CD4-positive, alpha-beta T cell treated with Interleukin-21 for 1 hour (primary cell): ENCODE data around the gene PIGX.

Experiments
- DNase-seq: peaks from one replicate; pipeline ENCODE4 v3.0.0-alpha.2; 2020

Gene PIGX

DNA sequence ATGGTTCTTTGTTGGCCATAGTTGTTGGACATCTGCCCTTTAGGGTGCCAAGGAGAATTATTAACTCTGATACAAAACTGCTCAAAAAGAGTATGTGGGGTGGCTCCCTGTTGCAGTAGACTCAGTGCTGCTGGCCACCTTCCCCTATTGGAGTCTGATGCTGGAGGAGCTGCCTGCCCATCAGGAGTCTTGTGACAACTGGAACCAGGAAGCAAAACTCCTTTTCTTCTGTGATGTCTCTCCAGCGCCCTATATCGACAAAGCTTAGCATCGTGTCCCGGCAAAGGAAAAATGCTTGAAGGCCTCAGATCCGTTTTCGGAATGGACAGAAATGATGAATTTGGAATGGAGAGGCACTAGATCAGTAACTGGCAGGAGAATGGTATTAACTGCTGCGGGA, 51.0 kb downstream of the PIGX start:
- no peak for DNase-seq

- DNase-seq = no peak
Measured at GRCh38 chr3:196765454-196765853, 53.3 kb downstream of the PIGX start.

GRCh38 chr3:196771067-196771466, 58.9 kb downstream of the PIGX start:
- DNase-seq = no peak

DNA sequence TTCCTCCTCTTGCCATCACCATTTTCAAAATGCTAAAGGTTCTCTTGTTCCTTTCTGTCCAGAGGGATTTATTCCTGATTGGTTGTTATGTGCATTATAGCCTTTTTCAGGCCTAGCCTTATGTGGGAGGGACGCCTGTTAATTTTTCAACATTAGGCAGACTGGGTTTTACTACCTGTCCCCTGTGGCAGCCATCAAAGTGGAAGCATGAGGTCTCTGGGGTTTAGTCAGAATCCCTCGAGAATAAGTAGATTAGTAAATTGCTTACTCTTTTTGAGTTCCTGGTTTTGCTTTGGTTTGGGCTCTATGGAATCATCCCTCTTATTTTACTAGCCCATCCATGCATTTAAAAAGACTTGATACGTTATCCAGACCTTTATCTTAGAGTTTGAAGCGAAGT, 59.9 kb downstream of the PIGX start:
- DNase-seq = no peak

DNA sequence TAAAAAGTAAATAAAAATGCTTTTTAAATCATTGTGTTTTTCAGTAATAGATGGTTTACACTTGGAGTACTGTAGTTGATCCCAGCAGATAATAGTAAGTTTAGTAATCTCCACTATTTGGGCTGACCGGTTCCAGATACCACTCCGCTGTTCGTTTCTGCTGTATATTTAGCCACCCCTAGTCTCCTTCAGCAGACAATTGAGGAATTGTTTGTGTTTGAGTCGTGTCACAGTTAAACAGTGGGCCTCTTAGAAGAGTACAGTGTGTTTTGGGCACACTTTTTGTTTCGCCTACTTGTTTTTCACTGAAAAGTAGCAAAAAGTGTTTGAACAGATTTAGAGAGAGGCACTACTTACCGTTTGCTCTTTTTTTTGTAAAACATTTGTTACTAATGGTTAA, 60.7 kb downstream of the PIGX start:
- DNase-seq = no peak

DNA sequence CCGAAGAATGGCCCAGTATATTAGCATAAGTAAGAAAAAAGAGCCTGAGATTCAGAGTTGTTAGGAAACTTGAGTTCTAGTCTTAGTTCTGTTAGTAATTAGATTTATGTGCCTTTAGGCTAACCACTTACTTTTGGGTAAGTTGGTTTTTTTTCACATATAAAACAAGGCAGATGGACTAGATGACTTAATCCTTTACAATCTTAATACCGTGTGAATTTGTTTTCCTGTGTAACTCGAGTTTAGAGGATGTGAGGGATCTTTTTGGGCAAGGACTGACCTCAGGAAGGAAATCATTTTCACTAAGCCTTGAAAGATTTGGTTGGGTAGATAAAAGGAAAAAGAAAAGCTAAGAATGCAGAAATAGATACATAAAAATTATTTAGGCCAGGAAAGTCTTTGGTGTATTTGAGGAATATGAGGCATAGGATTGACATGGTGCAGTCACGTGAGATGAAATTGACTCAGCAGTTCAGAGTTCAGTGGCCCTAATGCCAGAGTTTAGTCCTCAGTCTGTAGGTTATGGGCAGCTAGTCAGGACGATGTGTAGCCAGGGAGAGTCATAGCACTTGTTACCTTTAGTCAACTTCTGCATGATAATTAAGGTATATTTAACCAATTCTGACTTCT, 62.1 kb downstream of the PIGX start:
- no peak for DNase-seq

- DNase-seq = no peak
Measured at GRCh38 chr3:196774848-196775422, 62.8 kb downstream of the PIGX start.

DNA sequence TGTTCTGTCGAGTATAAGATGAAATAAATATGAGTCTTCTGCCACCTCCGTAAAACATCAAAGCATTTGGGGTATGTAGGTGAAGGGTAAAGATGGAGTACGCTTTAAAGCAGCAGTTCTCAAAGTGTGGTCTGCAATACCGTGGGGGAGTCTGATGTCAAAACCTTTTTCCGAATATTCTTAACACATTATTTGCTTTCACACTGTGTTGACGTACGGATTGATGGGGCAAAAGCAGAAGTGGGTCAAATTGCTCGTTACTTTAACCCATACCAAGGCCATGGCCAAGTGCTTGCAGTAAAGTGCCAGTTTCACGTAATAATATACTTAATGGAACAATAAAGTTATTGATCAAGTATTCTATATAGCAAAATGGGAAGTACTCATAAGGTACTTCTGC, 63.8 kb downstream of the PIGX start:
- no peak for DNase-seq

GRCh38 chr3:196777836-196778235, 65.7 kb downstream of the PIGX start:
- DNase-seq = no peak

GRCh38 chr3:196778755-196779154, 66.6 kb downstream of the PIGX start:
- no peak for DNase-seq

DNA sequence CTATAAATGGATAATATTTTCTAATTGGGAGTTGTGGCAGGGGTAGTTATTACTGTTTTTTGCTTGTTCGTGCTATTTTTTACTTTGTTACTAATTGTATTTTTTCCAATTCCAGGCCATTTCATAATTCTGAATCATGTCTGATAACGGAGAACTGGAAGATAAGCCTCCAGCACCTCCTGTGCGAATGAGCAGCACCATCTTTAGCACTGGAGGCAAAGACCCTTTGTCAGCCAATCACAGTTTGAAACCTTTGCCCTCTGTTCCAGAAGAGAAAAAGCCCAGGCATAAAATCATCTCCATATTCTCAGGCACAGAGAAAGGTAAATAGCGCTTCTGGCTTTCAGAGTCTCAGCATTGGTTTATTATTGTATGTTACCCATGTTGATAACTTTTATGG, 70.3 kb downstream of the PIGX start:
- DNase-seq = no peak
